Activated T-cell treated with anti-CD3 and anti-CD28 coated beads, Interleukin-2, amount 50 U/mL, for 24 hours (primary cell): ENCODE measurements around the gene NTRK2.

Source experiments
- DNase-seq: peaks from one replicate; pipeline ENCODE4 v3.0.0-alpha.2; 2020
- H3K27ac Mint-ChIP-seq: 2 replicates; pipeline ENCODE4 v1.8.0; 2020; ENCODE audit warnings: mild to moderate bottlenecking, mixed read lengths
- H3K27me3 Mint-ChIP-seq: 2 replicates; pipeline ENCODE4 v1.8.0; 2020; ENCODE audit warnings: mixed read lengths
- H3K36me3 Mint-ChIP-seq: 2 replicates; pipeline ENCODE4 v1.8.0; 2020; ENCODE audit warnings: low read depth, mixed read lengths
- H3K4me1 Mint-ChIP-seq: 2 replicates; pipeline ENCODE4 v1.8.0; 2020; ENCODE audit warnings: low read depth, mixed read lengths
- H3K4me3 Mint-ChIP-seq: 2 replicates; pipeline ENCODE4 v1.8.0; 2020; ENCODE audit warnings: mild to moderate bottlenecking, moderate library complexity, mixed read lengths
- H3K9me3 Mint-ChIP-seq: 2 replicates; pipeline ENCODE4 v1.8.0; 2020; ENCODE audit warnings: mixed read lengths

Gene NTRK2

DNA sequence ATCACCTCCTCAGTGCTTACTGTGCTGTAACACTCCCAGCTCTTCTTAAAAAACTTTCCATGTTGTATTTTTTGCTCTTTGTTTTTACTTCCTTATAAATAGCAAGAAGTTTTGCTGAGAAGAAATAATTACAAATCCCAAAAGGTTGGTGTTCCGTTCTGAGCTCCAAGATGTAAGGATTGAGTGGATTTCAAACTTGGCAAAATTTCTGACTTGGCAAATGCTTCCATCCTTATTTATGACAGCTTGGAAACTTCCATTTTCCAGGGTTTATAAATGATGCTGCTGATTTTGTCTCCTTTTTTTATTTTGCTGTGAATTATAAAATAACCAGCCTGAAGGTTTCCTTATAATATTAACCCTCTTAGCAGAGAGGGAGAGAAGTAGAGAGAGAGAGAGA is 151.9 kb downstream of the NTRK2 start:
- H3K36me3 Mint-ChIP-seq, result no peaks in the 10 kb centered on the region
- H3K27ac Mint-ChIP-seq, result no peak overlapping the region
- H3K9me3 Mint-ChIP-seq, result no peaks in the 10 kb centered on the region
- no peaks in the 10 kb centered on the region for H3K4me1 Mint-ChIP-seq
- H3K4me3 Mint-ChIP-seq, result no peak overlapping the region
- H3K27me3 Mint-ChIP-seq, result peaks cover 4% of the 10 kb centered on the region
- no peak for DNase-seq

- Mint-ChIP-seq H3K4me1 (no peaks in the 10 kb centered on the region), H3K36me3 (no peaks in the 10 kb centered on the region), H3K4me3 (no peak overlapping the region), H3K27ac (no peak overlapping the region), H3K27me3 (peaks cover 4% of the 10 kb centered on the region), H3K9me3 (no peaks in the 10 kb centered on the region)
- DNase-seq, result no peak
Observed at GRCh38 chr9:84822589-84823233, 153.2 kb downstream of the NTRK2 start.

- Mint-ChIP-seq H3K4me1 (no peaks in the 10 kb centered on the region), H3K4me3 (no peak overlapping the region), H3K27me3 (peaks cover 4% of the 10 kb centered on the region), H3K36me3 (no peaks in the 10 kb centered on the region), H3K9me3 (no peaks in the 10 kb centered on the region), H3K27ac (no peak overlapping the region)
- no peak for DNase-seq
Observed at GRCh38 chr9:84823421-84824271, 154.1 kb downstream of the NTRK2 start.

DNA sequence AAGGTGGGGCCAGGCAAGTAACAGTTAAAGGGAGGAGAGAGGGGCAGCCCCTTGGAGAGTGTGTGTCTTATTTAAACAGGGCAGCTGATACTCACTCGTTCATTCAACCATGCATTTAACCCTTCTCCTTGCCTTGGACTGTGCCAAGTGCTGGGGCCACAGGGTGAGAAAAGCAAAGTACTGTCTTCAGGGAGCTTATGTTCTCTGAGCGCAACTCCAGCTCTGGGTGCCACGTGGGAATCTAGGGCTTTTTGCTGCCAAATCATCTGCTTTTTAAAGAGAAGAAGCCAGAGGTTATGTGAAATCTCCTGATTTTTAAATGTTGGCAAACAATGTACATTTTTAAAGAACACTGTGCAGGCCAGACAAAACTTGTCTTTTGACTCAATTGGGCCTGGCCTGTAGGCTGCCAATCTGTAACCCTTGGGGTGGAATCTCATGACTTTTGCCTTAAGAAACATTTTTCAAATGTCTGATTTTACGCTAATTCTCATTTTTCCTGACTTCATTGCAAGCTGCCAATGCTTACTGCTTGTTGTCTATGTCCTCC is 157.8 kb downstream of the NTRK2 start:
- Mint-ChIP-seq H3K4me3 (no peak overlapping the region), H3K36me3 (no peaks in the 10 kb centered on the region), H3K4me1 (no peaks in the 10 kb centered on the region), H3K9me3 (no peaks in the 10 kb centered on the region), H3K27me3 (peaks cover 4% of the 10 kb centered on the region), H3K27ac (no peak overlapping the region)
- no peak for DNase-seq

- DNase-seq, result no peak
- Mint-ChIP-seq H3K36me3 (no peaks in the 10 kb centered on the region), H3K4me3 (no peak overlapping the region), H3K9me3 (no peaks in the 10 kb centered on the region), H3K27ac (no peak overlapping the region), H3K4me1 (no peaks in the 10 kb centered on the region), H3K27me3 (peaks cover 4% of the 10 kb centered on the region)
Observed at GRCh38 chr9:84828046-84828445, 158.5 kb downstream of the NTRK2 start.

GRCh38 chr9:84829471-84829870 is 159.9 kb downstream of the NTRK2 start:
- Mint-ChIP-seq H3K4me3 (no peak overlapping the region), H3K36me3 (no peaks in the 10 kb centered on the region), H3K4me1 (no peaks in the 10 kb centered on the region), H3K27ac (no peak overlapping the region), H3K9me3 (no peaks in the 10 kb centered on the region), H3K27me3 (no peaks in the 10 kb centered on the region)
- DNase-seq, result no peak

DNA sequence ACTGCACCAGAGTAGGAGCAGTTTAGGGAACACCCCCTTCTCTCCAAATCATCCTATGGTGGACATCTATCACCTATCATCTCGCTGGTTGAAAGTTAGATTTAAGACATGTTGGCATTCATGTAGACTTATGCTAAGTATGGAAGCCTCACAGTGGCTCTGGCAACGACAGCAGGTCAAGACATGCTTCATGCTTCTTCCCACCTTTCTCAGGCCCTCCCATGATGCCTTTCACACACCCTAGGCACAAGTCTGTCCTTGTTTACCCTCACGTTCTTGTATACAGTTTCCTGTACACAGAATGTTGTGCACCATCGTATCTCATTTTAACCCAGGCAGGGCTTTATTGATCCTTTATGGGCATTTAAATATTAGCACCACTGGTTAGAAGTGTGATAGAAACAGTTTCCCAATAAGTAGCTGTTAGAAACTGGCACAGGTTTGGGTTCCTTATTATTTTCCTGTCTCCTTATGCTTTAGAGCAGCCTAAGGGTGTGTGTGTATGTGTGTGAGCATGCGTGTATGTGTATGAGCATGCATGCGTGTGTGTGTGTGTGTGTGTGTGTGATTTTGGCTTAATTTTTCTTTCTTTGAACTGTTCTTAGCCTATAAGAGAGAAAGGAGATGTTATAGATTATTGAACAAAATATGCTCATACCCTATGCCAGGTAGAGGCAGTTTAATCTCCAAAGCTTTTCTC is 160.6 kb downstream of the NTRK2 start:
- Mint-ChIP-seq H3K36me3 (no peaks in the 10 kb centered on the region), H3K4me1 (no peaks in the 10 kb centered on the region), H3K27ac (no peak overlapping the region), H3K27me3 (no peaks in the 10 kb centered on the region), H3K4me3 (no peak overlapping the region), H3K9me3 (no peaks in the 10 kb centered on the region)
- no peak for DNase-seq

DNA sequence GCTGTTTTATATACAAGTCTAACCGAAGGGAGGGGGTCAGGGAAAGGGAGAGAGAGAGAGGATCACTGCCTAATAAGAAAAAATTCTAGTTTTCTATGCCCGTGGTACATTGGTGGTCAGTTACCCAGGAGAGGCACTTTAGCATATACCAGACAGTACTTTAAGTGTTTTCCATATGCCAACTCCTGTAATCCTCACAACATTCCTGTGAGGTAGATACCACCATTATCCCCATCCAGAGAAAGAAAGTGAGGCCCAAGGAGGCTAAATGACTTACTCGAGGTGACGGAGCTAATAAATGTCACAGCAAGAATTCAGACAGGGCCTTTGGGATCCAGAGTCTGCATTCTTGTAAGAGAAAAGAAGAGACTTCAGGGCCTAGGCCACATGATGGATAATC is 161.8 kb downstream of the NTRK2 start:
- H3K4me1 Mint-ChIP-seq, result no peaks in the 10 kb centered on the region
- peaks cover 3% of the 10 kb centered on the region for H3K27me3 Mint-ChIP-seq

DNA sequence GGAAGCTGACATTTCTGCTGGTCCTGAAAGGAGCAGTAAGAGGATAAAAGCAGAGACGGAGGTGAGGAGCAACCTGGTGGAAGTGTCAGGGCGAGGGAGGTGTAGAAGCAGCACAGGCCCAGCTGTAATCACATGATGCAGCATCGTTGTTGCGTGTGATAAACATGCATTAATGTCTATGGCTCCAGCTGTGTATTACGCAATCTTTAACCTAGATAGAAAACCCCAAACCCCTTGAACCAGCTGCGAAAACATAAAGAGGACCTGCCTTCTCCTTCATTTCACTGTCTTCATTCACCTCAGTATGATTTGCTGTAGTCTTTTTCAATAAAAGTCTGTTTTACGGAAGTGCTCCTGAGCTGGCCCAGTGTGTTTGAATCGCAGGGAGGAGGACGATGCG is 162.9 kb downstream of the NTRK2 start:
- no peak overlapping the region for H3K4me3 Mint-ChIP-seq
- no peaks in the 10 kb centered on the region for H3K36me3 Mint-ChIP-seq
- H3K27me3 Mint-ChIP-seq, result peaks cover 3% of the 10 kb centered on the region
- H3K4me1 Mint-ChIP-seq, result no peaks in the 10 kb centered on the region
- no peak for DNase-seq
- H3K27ac Mint-ChIP-seq, result no peak overlapping the region
- no peaks in the 10 kb centered on the region for H3K9me3 Mint-ChIP-seq

More for the DNA sequence above, 161.8 kb downstream of the NTRK2 start:
- Mint-ChIP-seq H3K27ac (no peak overlapping the region), H3K9me3 (no peaks in the 10 kb centered on the region), H3K4me3 (no peak overlapping the region), H3K36me3 (no peaks in the 10 kb centered on the region)
- DNase-seq, result no peak

GRCh38 chr9:84834426-84834825 is 164.9 kb downstream of the NTRK2 start:
- no peak overlapping the region for H3K4me3 Mint-ChIP-seq
- H3K4me1 Mint-ChIP-seq, result no peaks in the 10 kb centered on the region
- no peaks in the 10 kb centered on the region for H3K36me3 Mint-ChIP-seq
- no peaks in the 10 kb centered on the region for H3K9me3 Mint-ChIP-seq
- peaks cover 3% of the 10 kb centered on the region for H3K27me3 Mint-ChIP-seq
- DNase-seq, result no peak
- H3K27ac Mint-ChIP-seq, result no peak overlapping the region

- no peaks in the 10 kb centered on the region for H3K9me3 Mint-ChIP-seq
- H3K4me3 Mint-ChIP-seq, result no peak overlapping the region
- H3K27me3 Mint-ChIP-seq, result peaks cover 3% of the 10 kb centered on the region
- H3K4me1 Mint-ChIP-seq, result no peaks in the 10 kb centered on the region
- no peak for DNase-seq
- H3K27ac Mint-ChIP-seq, result no peak overlapping the region
- no peaks in the 10 kb centered on the region for H3K36me3 Mint-ChIP-seq
Observed at GRCh38 chr9:84835745-84836144, 166.2 kb downstream of the NTRK2 start.

DNA sequence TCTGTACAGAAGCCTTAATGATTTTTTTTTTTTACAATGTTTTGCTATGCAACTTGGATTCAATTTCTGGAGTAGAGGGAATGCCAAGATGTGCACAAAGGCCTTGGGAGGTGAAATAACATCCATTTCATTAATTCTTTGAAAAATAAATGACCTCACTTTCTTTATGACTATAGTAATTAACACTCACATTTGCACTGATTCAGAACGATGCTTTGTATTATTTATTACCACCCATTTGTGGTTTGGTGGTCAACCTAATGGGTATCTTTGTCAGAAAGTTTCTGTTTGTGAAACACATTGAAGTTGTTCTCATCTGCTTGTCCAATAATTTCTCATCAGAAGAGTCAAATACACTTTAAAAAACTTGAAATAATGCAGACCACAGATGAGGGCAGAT is 169.3 kb downstream of the NTRK2 start:
- Mint-ChIP-seq H3K36me3 (no peaks in the 10 kb centered on the region), H3K27me3 (peaks cover 10% of the 10 kb centered on the region), H3K4me1 (no peaks in the 10 kb centered on the region), H3K9me3 (no peaks in the 10 kb centered on the region), H3K4me3 (no peak overlapping the region), H3K27ac (no peak overlapping the region)
- no peak for DNase-seq

- Mint-ChIP-seq H3K36me3 (no peaks in the 10 kb centered on the region), H3K9me3 (no peaks in the 10 kb centered on the region), H3K27ac (no peak overlapping the region), H3K4me1 (no peaks in the 10 kb centered on the region), H3K4me3 (no peak overlapping the region), H3K27me3 (peaks cover 10% of the 10 kb centered on the region)
- DNase-seq, result no peak
Observed at GRCh38 chr9:84839541-84839940, 170.0 kb downstream of the NTRK2 start.

DNA sequence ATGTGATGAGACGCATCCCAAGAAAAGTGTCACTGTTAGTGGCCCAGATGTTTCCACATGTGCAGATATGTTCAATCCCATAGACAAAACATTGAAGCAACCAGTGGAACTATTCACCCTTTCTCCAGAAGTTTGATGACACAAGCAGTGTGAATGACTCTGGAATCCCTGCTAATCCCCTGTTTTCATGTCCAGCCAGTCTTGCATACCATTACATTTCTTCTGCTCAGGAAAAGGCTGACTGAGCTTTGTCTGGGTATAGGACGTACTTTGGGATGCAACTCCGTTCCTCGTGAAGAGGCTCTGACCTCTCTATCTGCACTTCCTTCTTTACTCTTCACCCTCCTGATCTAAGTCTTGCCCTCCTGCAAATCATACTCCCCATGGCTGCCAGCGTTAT is 172.4 kb downstream of the NTRK2 start:
- H3K27me3 Mint-ChIP-seq, result peaks cover 7% of the 10 kb centered on the region
- H3K36me3 Mint-ChIP-seq, result no peaks in the 10 kb centered on the region
- H3K9me3 Mint-ChIP-seq, result no peaks in the 10 kb centered on the region
- no peak for DNase-seq
- H3K4me1 Mint-ChIP-seq, result no peaks in the 10 kb centered on the region
- H3K4me3 Mint-ChIP-seq, result no peak overlapping the region
- H3K27ac Mint-ChIP-seq, result no peak overlapping the region
